Activated T-cell treated with anti-CD3 and anti-CD28 coated beads, Interleukin-2, amount 50 U/mL, for 4 hours (primary cell): ENCODE data around the gene DOK6. TPM values are rescaled to one million over a fixed set of nuclear protein-coding genes. Genes with fewer than 3 reads are reported as not detected.

Source experiments
- ATAC-seq, 2 donors: fragments of 200-7000 bp; cut with Tn5 transposase; one replicate each; pipeline ENCODE4 v1.10.0; 2021
- DNase-seq: peaks from one replicate; pipeline ENCODE4 v3.0.0-alpha.2; 2020
- H3K27me3 Mint-ChIP-seq: one replicate; pipeline ENCODE4 v1.8.0; 2021; ENCODE audit warnings: low read depth, mixed read lengths
- H3K36me3 Mint-ChIP-seq: one replicate; pipeline ENCODE4 v1.8.0; 2022; ENCODE audit warnings: mixed read lengths; ENCODE audit not compliant: insufficient read depth
- H3K4me1 Mint-ChIP-seq: one replicate; pipeline ENCODE4 v1.8.0; 2021; ENCODE audit warnings: low read depth, mixed read lengths
- H3K4me3 Mint-ChIP-seq: one replicate; pipeline ENCODE4 v1.8.0; 2021; ENCODE audit warnings: mild to moderate bottlenecking, moderate library complexity, mixed read lengths
- H3K9me3 Mint-ChIP-seq: one replicate; pipeline ENCODE4 v1.8.0; 2021; ENCODE audit warnings: mixed read lengths
- total RNA-seq, 3 donors: library from RNA; stranded (reverse); gene quantifications; one replicate each; pipeline ENCODE4 v1.2.1, GENCODE V29; 2021

Gene DOK6
- total RNA-seq, 3 donors from 2014 or later: 0.03 TPM; not detected in 2

DNA sequence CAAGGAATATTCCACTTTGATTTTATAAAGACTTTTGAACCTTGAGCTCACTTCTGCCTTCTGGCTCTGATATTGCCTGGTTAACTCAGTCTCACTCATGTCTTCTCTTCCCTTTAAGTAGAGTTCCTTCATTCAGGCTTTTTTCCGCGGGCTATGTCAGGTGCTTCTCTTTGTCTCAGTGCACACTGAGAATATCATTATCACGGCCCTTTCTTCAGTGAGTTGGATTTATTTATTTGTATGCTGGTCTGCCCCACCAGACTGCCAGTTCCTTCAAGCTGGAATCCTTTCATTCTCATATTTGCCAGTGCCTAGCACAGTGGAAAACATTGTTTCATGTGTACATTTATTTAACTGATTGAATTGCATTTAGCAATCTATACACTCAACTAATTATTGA is 136.5 kb downstream of the DOK6 start:
- DNase-seq (no peak), ATAC-seq (no peak)
- Mint-ChIP-seq H3K4me1 (no peaks in the 10 kb centered on the region), H3K36me3 (no peaks in the 10 kb centered on the region), H3K4me3 (no peak overlapping the region), H3K27me3 (peaks cover 2% of the 10 kb centered on the region), H3K9me3 (no peaks in the 10 kb centered on the region)

DNA sequence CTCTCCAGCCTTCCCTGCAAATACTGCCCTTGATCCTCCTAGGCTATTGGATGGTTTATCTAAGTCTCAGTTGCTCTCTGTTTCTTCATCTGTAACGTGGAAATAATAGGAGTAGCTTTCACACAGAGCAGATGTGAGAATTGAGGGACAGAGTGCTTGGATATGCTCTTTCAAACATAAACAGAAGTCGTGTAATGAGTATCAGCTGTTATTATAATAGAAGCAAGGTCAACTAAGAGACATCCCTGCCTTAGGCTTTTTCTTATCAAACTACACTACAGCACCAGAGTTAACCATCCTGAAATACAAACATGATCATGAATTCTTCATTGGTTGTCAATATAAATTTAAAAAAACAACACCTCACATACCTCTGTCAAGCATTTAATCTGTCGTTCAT is 138.2 kb downstream of the DOK6 start:
- Mint-ChIP-seq H3K4me1 (no peaks in the 10 kb centered on the region), H3K4me3 (no peak overlapping the region), H3K36me3 (no peaks in the 10 kb centered on the region), H3K9me3 (no peaks in the 10 kb centered on the region), H3K27me3 (peaks cover 5% of the 10 kb centered on the region)
- DNase-seq (no peak), ATAC-seq (no peak)

- DNase-seq: no peak
- Mint-ChIP-seq H3K4me1 (no peaks in the 10 kb centered on the region), H3K27me3 (peaks cover 8% of the 10 kb centered on the region), H3K36me3 (no peaks in the 10 kb centered on the region), H3K9me3 (no peaks in the 10 kb centered on the region), H3K4me3 (no peak overlapping the region)
- ATAC-seq: no peak
Observed at GRCh38 chr18:69539404-69539803, 138.7 kb downstream of the DOK6 start.

GRCh38 chr18:69556228-69556627 is 155.5 kb downstream of the DOK6 start:
- Mint-ChIP-seq H3K4me1 (no peaks in the 10 kb centered on the region), H3K27me3 (peaks cover 16% of the 10 kb centered on the region), H3K9me3 (peaks cover 5% of the 10 kb centered on the region), H3K36me3 (no peaks in the 10 kb centered on the region), H3K4me3 (no peak overlapping the region)
- DNase-seq (no peak), ATAC-seq (no peak)

DNA sequence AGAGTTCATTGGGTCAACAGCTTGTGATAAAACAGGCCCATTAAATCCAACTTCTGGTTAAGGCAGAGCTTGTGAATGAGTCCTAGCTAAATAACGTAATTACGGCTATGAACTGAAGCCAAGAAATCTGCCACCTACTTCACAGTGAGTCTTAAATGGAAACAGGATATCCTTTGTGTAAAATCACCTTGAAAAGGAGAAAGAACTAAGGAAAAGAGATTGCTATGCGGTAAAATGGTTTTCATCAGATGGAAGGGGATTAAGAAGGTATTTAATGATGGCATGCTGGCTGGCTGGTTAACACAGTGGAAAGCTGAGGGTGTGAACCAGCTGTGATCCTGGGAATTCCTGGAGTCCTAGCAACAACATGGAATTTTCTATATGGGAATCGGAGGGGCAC is 156.6 kb downstream of the DOK6 start:
- DNase-seq (no peak), ATAC-seq (no peak)
- Mint-ChIP-seq H3K36me3 (no peaks in the 10 kb centered on the region), H3K4me3 (no peak overlapping the region), H3K27me3 (peaks cover 16% of the 10 kb centered on the region), H3K4me1 (no peaks in the 10 kb centered on the region), H3K9me3 (peaks cover 5% of the 10 kb centered on the region)

DNA sequence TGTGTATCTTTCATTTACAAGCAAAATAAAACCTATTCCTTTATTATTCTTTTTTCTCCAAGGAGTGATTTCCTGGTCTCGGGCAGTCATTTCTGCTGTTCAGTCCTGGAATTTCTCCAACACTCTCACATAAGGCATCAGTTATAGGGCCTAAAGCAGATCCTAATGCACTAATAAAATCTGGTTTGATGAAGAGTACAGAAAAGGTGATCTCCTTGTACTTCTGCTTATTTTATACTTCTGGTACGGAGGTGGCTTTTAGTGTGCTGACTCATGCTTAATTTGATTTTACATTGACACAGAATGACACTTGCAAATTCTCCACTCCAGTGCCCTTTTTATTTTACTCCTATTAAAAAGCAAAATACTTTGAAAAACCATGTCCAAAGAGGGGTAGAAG is 157.4 kb downstream of the DOK6 start:
- Mint-ChIP-seq H3K4me3 (no peak overlapping the region), H3K9me3 (peaks cover 5% of the 10 kb centered on the region), H3K27me3 (peaks cover 16% of the 10 kb centered on the region), H3K36me3 (no peaks in the 10 kb centered on the region), H3K4me1 (no peaks in the 10 kb centered on the region)
- no peak for ATAC-seq
- DNase-seq: no peak

- Mint-ChIP-seq H3K36me3 (no peaks in the 10 kb centered on the region), H3K4me1 (no peaks in the 10 kb centered on the region), H3K4me3 (no peak overlapping the region)
Observed at GRCh38 chr18:69559604-69560003, 158.9 kb downstream of the DOK6 start.

GRCh38 chr18:69564602-69565001 is 163.9 kb downstream of the DOK6 start:
- H3K9me3 Mint-ChIP-seq: peaks cover 14% of the 10 kb centered on the region
- no peak for DNase-seq
- no peaks in the 10 kb centered on the region for H3K36me3 Mint-ChIP-seq
- H3K27me3 Mint-ChIP-seq: peaks cover 10% of the 10 kb centered on the region
- no peak overlapping the region for H3K4me3 Mint-ChIP-seq
- no peak for ATAC-seq
- H3K4me1 Mint-ChIP-seq: no peaks in the 10 kb centered on the region

More at GRCh38 chr18:69559604-69560003, 158.9 kb downstream of the DOK6 start:
- H3K9me3 Mint-ChIP-seq: peaks cover 5% of the 10 kb centered on the region
- peaks cover 16% of the 10 kb centered on the region for H3K27me3 Mint-ChIP-seq
- no peak for DNase-seq
- ATAC-seq: no peak

DNA sequence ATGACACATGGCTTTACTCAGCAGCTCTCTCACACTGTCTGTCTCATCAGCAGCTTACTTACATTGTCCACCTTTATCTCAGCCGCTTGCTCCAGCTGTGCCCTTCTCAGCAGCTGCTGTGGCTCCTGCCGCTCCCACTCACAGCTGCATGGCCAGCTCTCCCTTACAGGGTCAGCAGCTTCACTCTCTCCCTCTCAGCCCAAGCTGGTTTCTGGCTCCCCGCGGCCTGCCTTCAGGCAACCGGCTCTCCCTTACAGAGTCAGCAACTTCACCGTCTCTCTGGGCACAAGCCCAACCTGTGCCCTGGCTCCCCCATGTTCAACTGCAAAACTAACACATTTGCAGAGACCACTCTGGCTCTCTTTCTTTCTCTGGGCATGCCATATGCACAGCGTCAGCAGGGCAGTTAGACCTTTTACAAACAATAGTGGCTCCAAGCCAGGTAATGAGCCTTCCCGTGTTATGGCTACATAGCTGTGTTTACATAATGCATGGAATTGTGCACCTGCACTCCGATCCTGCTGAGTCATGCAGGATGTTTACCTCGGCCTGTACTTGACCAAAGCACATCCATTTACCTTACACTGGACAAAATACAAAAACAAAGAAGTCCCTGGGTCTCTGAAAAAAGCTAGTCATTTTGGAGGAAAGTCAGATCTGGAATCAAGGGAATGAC is 167.3 kb downstream of the DOK6 start:
- no peak for ATAC-seq
- peaks cover 10% of the 10 kb centered on the region for H3K27me3 Mint-ChIP-seq
- no peak overlapping the region for H3K4me3 Mint-ChIP-seq
- no peak for DNase-seq
- no peaks in the 10 kb centered on the region for H3K36me3 Mint-ChIP-seq
- peaks cover 14% of the 10 kb centered on the region for H3K9me3 Mint-ChIP-seq
- H3K4me1 Mint-ChIP-seq: no peaks in the 10 kb centered on the region

GRCh38 chr18:69569133-69569532 is 168.4 kb downstream of the DOK6 start:
- ATAC-seq (no peak), DNase-seq (no peak)
- Mint-ChIP-seq H3K4me1 (no peaks in the 10 kb centered on the region), H3K9me3 (peaks cover 14% of the 10 kb centered on the region), H3K36me3 (no peaks in the 10 kb centered on the region), H3K4me3 (no peak overlapping the region), H3K27me3 (peaks cover 10% of the 10 kb centered on the region)

DNA sequence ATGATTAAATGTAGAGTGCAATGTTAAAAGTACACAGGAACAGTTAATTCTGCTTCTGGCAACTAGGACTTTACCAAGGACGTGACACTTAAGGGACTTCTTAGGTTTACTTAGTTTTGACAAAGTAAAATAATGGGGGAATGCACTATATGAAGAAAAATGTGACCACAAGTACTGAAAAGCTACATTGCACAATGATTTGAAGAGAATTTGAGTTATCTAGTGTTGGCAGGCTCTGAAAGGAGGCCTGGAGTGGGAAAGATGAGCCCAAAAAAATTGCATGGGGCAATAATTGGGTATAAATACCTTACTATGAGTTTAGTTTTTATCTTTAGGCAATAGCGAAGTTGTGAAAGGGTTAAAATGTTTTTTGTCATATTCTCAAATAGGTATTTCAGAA is 173.7 kb downstream of the DOK6 start:
- Mint-ChIP-seq H3K27me3 (no peaks in the 10 kb centered on the region), H3K36me3 (no peaks in the 10 kb centered on the region), H3K4me3 (no peak overlapping the region), H3K4me1 (peaks cover 4% of the 10 kb centered on the region), H3K9me3 (no peaks in the 10 kb centered on the region)
- DNase-seq (no peak), ATAC-seq (no peak)

DNA sequence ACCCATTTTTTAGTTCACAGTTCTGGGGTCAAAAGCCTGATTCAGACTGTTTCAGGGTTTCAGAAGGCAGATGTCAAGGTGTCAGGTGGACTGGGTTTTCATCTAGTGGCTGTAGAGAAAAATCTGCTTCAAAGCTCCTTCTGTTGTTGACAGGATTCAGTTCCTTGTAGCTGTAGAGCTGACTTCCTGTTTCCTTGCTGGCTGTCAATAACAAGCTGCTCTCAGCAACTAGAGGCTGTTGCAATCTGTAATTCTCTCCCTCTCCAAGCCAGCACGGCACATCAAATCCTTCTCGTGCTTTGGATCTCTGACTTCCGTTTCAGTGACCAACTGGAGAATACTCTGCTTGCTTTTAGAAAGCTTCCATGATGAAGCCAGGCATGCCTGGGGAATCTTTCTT is 179.4 kb downstream of the DOK6 start:
- peak overlapping the region; percentile 58 for H3K4me3 Mint-ChIP-seq
- no peaks in the 10 kb centered on the region for H3K36me3 Mint-ChIP-seq
- no peaks in the 10 kb centered on the region for H3K9me3 Mint-ChIP-seq
- DNase-seq: no peak
- peaks cover 14% of the 10 kb centered on the region for H3K4me1 Mint-ChIP-seq
- ATAC-seq: no peak
- no peaks in the 10 kb centered on the region for H3K27me3 Mint-ChIP-seq

- DNase-seq (no peak), ATAC-seq (no peak)
- H3K4me3 Mint-ChIP-seq: no peak overlapping the region
- no peaks in the 10 kb centered on the region for H3K36me3 Mint-ChIP-seq
- H3K4me1 Mint-ChIP-seq: peaks cover 10% of the 10 kb centered on the region
- no peaks in the 10 kb centered on the region for H3K9me3 Mint-ChIP-seq
- peaks cover 4% of the 10 kb centered on the region for H3K27me3 Mint-ChIP-seq
Observed at GRCh38 chr18:69584429-69584828, 183.7 kb downstream of the DOK6 start.

GRCh38 chr18:69585696-69586095 is 185.0 kb downstream of the DOK6 start:
- DNase-seq (no peak), ATAC-seq (no peak)
- peaks cover 4% of the 10 kb centered on the region for H3K27me3 Mint-ChIP-seq
- H3K9me3 Mint-ChIP-seq: no peaks in the 10 kb centered on the region
- H3K4me3 Mint-ChIP-seq: no peak overlapping the region
- H3K4me1 Mint-ChIP-seq: no peaks in the 10 kb centered on the region
- no peaks in the 10 kb centered on the region for H3K36me3 Mint-ChIP-seq

- no peak overlapping the region for H3K4me3 Mint-ChIP-seq
- H3K36me3 Mint-ChIP-seq: no peaks in the 10 kb centered on the region
- H3K27me3 Mint-ChIP-seq: peaks cover 4% of the 10 kb centered on the region
- H3K4me1 Mint-ChIP-seq: no peaks in the 10 kb centered on the region
- DNase-seq (no peak), ATAC-seq (no peak)
- H3K9me3 Mint-ChIP-seq: no peaks in the 10 kb centered on the region
Observed at GRCh38 chr18:69586537-69586936, 185.8 kb downstream of the DOK6 start.

GRCh38 chr18:69588301-69588700 is 187.6 kb downstream of the DOK6 start:
- DNase-seq (no peak), ATAC-seq (no peak)
- Mint-ChIP-seq H3K9me3 (no peaks in the 10 kb centered on the region), H3K4me3 (no peak overlapping the region), H3K4me1 (no peaks in the 10 kb centered on the region), H3K36me3 (no peaks in the 10 kb centered on the region), H3K27me3 (peaks cover 4% of the 10 kb centered on the region)
